Stimulated activated CD8-positive, alpha-beta memory T cell treated with anti-CD3 and anti-CD28 coated beads, Interleukin-15, amount 100 ng/mL, for 48 hours (primary cell): Measurements from ENCODE around the gene ZGPAT.

Experiments used
- DNase-seq, 2 donors: peaks; one replicate each; pipeline ENCODE4 v3.0.0-alpha.2; 2020; ENCODE audit warnings: low read depth in 2 of 2

Gene ZGPAT

GRCh38 chr20:63733579-63734081, 25.8 kb downstream of the ZGPAT start:
- DNase-seq, result no peak

- no peak for DNase-seq
Measured at GRCh38 chr20:63734111-63734945, 26.5 kb downstream of the ZGPAT start.

- no peak for DNase-seq
Measured at GRCh38 chr20:63734946-63735858, 27.4 kb downstream of the ZGPAT start.

GRCh38 chr20:63735859-63736718, 28.2 kb downstream of the ZGPAT start, which contains the start of gene LIME1:
TSS of gene LIME1 (plus strand) at chr20:63736664. CDS start at chr20:63737550, 886 bp downstream.
- peak in 1 of 2 donors; percentile 44 for DNase-seq

GRCh38 chr20:63736893-63737694, 29.3 kb downstream of the ZGPAT start:
- no peak for DNase-seq

GRCh38 chr20:63737695-63737944, 29.8 kb downstream of the ZGPAT start:
- DNase-seq, result no peak

- DNase-seq, result no peak
Measured at GRCh38 chr20:63737945-63738686, 30.3 kb downstream of the ZGPAT start.

- DNase-seq, result no peak
Measured at GRCh38 chr20:63738687-63739129, 30.9 kb downstream of the ZGPAT start.

GRCh38 chr20:63739130-63740069, 31.6 kb downstream of the ZGPAT start, which contains the start of gene SLC2A4RG:
TSS of gene SLC2A4RG (plus strand) at chr20:63739776. CDS start at chr20:63739913, 137 bp downstream.
- DNase-seq, result peak in 1 of 2 donors; percentile 55

GRCh38 chr20:63740070-63740626, 32.3 kb downstream of the ZGPAT start:
- DNase-seq, result no peak

GRCh38 chr20:63740627-63741353, 33.0 kb downstream of the ZGPAT start:
- DNase-seq, result no peak

GRCh38 chr20:63741354-63741675, 33.5 kb downstream of the ZGPAT start:
- no peak for DNase-seq

- DNase-seq, result no peak
Measured at GRCh38 chr20:63741676-63742380, 34.0 kb downstream of the ZGPAT start.

GRCh38 chr20:63742381-63743024, 34.7 kb downstream of the ZGPAT start:
- DNase-seq, result no peak

GRCh38 chr20:63743210-63743970, 35.6 kb downstream of the ZGPAT start:
- no peak for DNase-seq

- no peak for DNase-seq
Measured at GRCh38 chr20:63744158-63744557, 36.3 kb downstream of the ZGPAT start.
